ENCODE data around the gene RNF167.
"Not testable (repeated sequence)": the region's sequence is repeated elsewhere in the genome, so short reads cannot be mapped to it uniquely, and the experiment has no call there.

Gene RNF167

GRCh38 chr17:4908301-4908700 lies 31.8 kb upstream of the RNF167 start:
- no peak overlapping the region for H3K4me3 ChIP-seq (ENCODE audit: insufficient read length, low read depth)
- DNase-seq (ENCODE audit: low read depth, low spot score) = no peak
- peaks cover 11% of the 10 kb centered on the region for H3K4me1 ChIP-seq (ENCODE audit: insufficient read depth, insufficient read length)
- no peaks in the 10 kb centered on the region for H3K9me3 ChIP-seq (ENCODE audit: insufficient read depth, low read length)
- H3K9ac ChIP-seq (ENCODE audit: insufficient read length, low read depth) = peak overlapping the region; percentile 58
- TF ChIP-seq ZNF274 (IDR thresholded peaks at IDR 0.05; ENCODE audit: low read depth, low read length) = no peak
- TF ChIP-seq SUZ12 (IDR thresholded peaks at IDR 0.05; ENCODE audit: extremely low read depth, insufficient read depth, insufficient read length) = no peak
- TF ChIP-seq YY1 (IDR thresholded peaks at IDR 0.05; ENCODE audit: insufficient read depth, insufficient read length) = no peak
- H3K36me3 ChIP-seq (ENCODE audit: insufficient read depth, insufficient read length, low read length) = no peaks in the 10 kb centered on the region
- H3K27me3 ChIP-seq (ENCODE audit: insufficient read depth, insufficient read length) = no peaks in the 10 kb centered on the region

GRCh38 chr17:4908711-4909496 lies 31.2 kb upstream of the RNF167 start:
- peak overlapping the region; percentile 58 for H3K9ac ChIP-seq (ENCODE audit: insufficient read length, low read depth)
- H3K4me3 ChIP-seq (ENCODE audit: insufficient read length, low read depth) = no peak overlapping the region
- H3K27me3 ChIP-seq (ENCODE audit: insufficient read depth, insufficient read length) = no peaks in the 10 kb centered on the region
- no peaks in the 10 kb centered on the region for H3K9me3 ChIP-seq (ENCODE audit: insufficient read depth, low read length)
- H3K36me3 ChIP-seq (ENCODE audit: insufficient read depth, insufficient read length, low read length) = no peaks in the 10 kb centered on the region
- peaks cover 9% of the 10 kb centered on the region for H3K4me1 ChIP-seq (ENCODE audit: insufficient read depth, insufficient read length)
- DNase-seq (ENCODE audit: low read depth, low spot score) = peak; percentile 71
- TF ChIP-seq YY1 (IDR thresholded peaks at IDR 0.05; ENCODE audit: insufficient read depth, insufficient read length) = no peak
- TF ChIP-seq ZNF274 (IDR thresholded peaks at IDR 0.05; ENCODE audit: low read depth, low read length) = no peak
- no peak for TF ChIP-seq SUZ12 (IDR thresholded peaks at IDR 0.05; ENCODE audit: extremely low read depth, insufficient read depth, insufficient read length)

GRCh38 chr17:4913994-4914393 lies 26.1 kb upstream of the RNF167 start:
- Histone ChIP-seq H3K27me3 (ENCODE audit: insufficient read depth, insufficient read length) (no peaks in the 10 kb centered on the region), H3K4me3 (ENCODE audit: insufficient read length, low read depth) (no peak overlapping the region), H3K9ac (ENCODE audit: insufficient read length, low read depth) (no peak overlapping the region), H3K4me1 (ENCODE audit: insufficient read depth, insufficient read length) (peaks cover 4% of the 10 kb centered on the region), H3K9me3 (ENCODE audit: insufficient read depth, low read length) (no peaks in the 10 kb centered on the region), H3K36me3 (ENCODE audit: insufficient read depth, insufficient read length, low read length) (no peaks in the 10 kb centered on the region)
- no peak for TF ChIP-seq ZNF274 (IDR thresholded peaks at IDR 0.05; ENCODE audit: low read depth, low read length)
- TF ChIP-seq YY1 (IDR thresholded peaks at IDR 0.05; ENCODE audit: insufficient read depth, insufficient read length) = no peak
- TF ChIP-seq SUZ12 (IDR thresholded peaks at IDR 0.05; ENCODE audit: extremely low read depth, insufficient read depth, insufficient read length) = no peak
- DNase-seq (ENCODE audit: low read depth, low spot score) = no peak

- H3K27me3 ChIP-seq (ENCODE audit: insufficient read depth, insufficient read length); DNase-seq (ENCODE audit: low read depth, low spot score); H3K9me3 ChIP-seq (ENCODE audit: insufficient read depth, low read length); H3K4me1 ChIP-seq (ENCODE audit: insufficient read depth, insufficient read length); H3K4me3 ChIP-seq (ENCODE audit: insufficient read length, low read depth); H3K36me3 ChIP-seq (ENCODE audit: insufficient read depth, insufficient read length, low read length); H3K9ac ChIP-seq (ENCODE audit: insufficient read length, low read depth): not testable (repeated sequence)
Measured at GRCh38 chr17:4914551-4914950, 25.5 kb upstream of the RNF167 start.

- Histone ChIP-seq H3K4me3 (ENCODE audit: insufficient read length, low read depth) (no peak overlapping the region), H3K9ac (ENCODE audit: insufficient read length, low read depth) (no peak overlapping the region), H3K27me3 (ENCODE audit: insufficient read depth, insufficient read length) (no peaks in the 10 kb centered on the region), H3K36me3 (ENCODE audit: insufficient read depth, insufficient read length, low read length) (no peaks in the 10 kb centered on the region), H3K4me1 (ENCODE audit: insufficient read depth, insufficient read length) (peaks cover 2% of the 10 kb centered on the region), H3K9me3 (ENCODE audit: insufficient read depth, low read length) (no peaks in the 10 kb centered on the region)
- no peak for DNase-seq (ENCODE audit: low read depth, low spot score)
- TF ChIP-seq SUZ12 (IDR thresholded peaks at IDR 0.05; ENCODE audit: extremely low read depth, insufficient read depth, insufficient read length) (no peak), YY1 (IDR thresholded peaks at IDR 0.05; ENCODE audit: insufficient read depth, insufficient read length) (no peak), ZNF274 (IDR thresholded peaks at IDR 0.05; ENCODE audit: low read depth, low read length) (no peak)
Measured at GRCh38 chr17:4919511-4920047, 20.5 kb upstream of the RNF167 start.

- Histone ChIP-seq H3K36me3 (ENCODE audit: insufficient read depth, insufficient read length, low read length) (no peaks in the 10 kb centered on the region), H3K4me3 (ENCODE audit: insufficient read length, low read depth) (no peak overlapping the region), H3K27me3 (ENCODE audit: insufficient read depth, insufficient read length) (no peaks in the 10 kb centered on the region), H3K9ac (ENCODE audit: insufficient read length, low read depth) (no peak overlapping the region), H3K9me3 (ENCODE audit: insufficient read depth, low read length) (no peaks in the 10 kb centered on the region), H3K4me1 (ENCODE audit: insufficient read depth, insufficient read length) (peaks cover 2% of the 10 kb centered on the region)
- DNase-seq (ENCODE audit: low read depth, low spot score) = no peak
- TF ChIP-seq SUZ12 (IDR thresholded peaks at IDR 0.05; ENCODE audit: extremely low read depth, insufficient read depth, insufficient read length) (no peak), YY1 (IDR thresholded peaks at IDR 0.05; ENCODE audit: insufficient read depth, insufficient read length) (no peak), ZNF274 (IDR thresholded peaks at IDR 0.05; ENCODE audit: low read depth, low read length) (no peak)
Measured at GRCh38 chr17:4920351-4921048, 19.6 kb upstream of the RNF167 start.

GRCh38 chr17:4921320-4921719 lies 18.7 kb upstream of the RNF167 start:
- no peaks in the 10 kb centered on the region for H3K9me3 ChIP-seq (ENCODE audit: insufficient read depth, low read length)
- no peaks in the 10 kb centered on the region for H3K27me3 ChIP-seq (ENCODE audit: insufficient read depth, insufficient read length)
- no peak overlapping the region for H3K9ac ChIP-seq (ENCODE audit: insufficient read length, low read depth)
- peaks cover 2% of the 10 kb centered on the region for H3K4me1 ChIP-seq (ENCODE audit: insufficient read depth, insufficient read length)
- no peaks in the 10 kb centered on the region for H3K36me3 ChIP-seq (ENCODE audit: insufficient read depth, insufficient read length, low read length)
- TF ChIP-seq ZNF274 (IDR thresholded peaks at IDR 0.05; ENCODE audit: low read depth, low read length) = no peak
- TF ChIP-seq SUZ12 (IDR thresholded peaks at IDR 0.05; ENCODE audit: extremely low read depth, insufficient read depth, insufficient read length) = no peak
- TF ChIP-seq YY1 (IDR thresholded peaks at IDR 0.05; ENCODE audit: insufficient read depth, insufficient read length) = no peak
- DNase-seq (ENCODE audit: low read depth, low spot score) = no peak
- no peak overlapping the region for H3K4me3 ChIP-seq (ENCODE audit: insufficient read length, low read depth)

- DNase-seq (ENCODE audit: low read depth, low spot score); H3K27me3 ChIP-seq (ENCODE audit: insufficient read depth, insufficient read length); H3K4me3 ChIP-seq (ENCODE audit: insufficient read length, low read depth); H3K4me1 ChIP-seq (ENCODE audit: insufficient read depth, insufficient read length); H3K9me3 ChIP-seq (ENCODE audit: insufficient read depth, low read length); H3K9ac ChIP-seq (ENCODE audit: insufficient read length, low read depth): not testable (repeated sequence)
- peaks cover 17% of the 10 kb centered on the region for H3K36me3 ChIP-seq (ENCODE audit: insufficient read depth, insufficient read length, low read length)
Measured at GRCh38 chr17:4926577-4927335, 13.3 kb upstream of the RNF167 start.
